NCI-H2227 (cell line): Measurements from ENCODE around the gene MED15.
A peak's percentile ranks its signal among the peaks of the same experiment; 100 is the strongest.

Experiments used
- DNase-seq: peaks from one replicate; lab custom pipeline; 2025; ENCODE audit not compliant: unreplicated experiment; lab: John Stamatoyannopoulos, UW

Gene MED15

DNA sequence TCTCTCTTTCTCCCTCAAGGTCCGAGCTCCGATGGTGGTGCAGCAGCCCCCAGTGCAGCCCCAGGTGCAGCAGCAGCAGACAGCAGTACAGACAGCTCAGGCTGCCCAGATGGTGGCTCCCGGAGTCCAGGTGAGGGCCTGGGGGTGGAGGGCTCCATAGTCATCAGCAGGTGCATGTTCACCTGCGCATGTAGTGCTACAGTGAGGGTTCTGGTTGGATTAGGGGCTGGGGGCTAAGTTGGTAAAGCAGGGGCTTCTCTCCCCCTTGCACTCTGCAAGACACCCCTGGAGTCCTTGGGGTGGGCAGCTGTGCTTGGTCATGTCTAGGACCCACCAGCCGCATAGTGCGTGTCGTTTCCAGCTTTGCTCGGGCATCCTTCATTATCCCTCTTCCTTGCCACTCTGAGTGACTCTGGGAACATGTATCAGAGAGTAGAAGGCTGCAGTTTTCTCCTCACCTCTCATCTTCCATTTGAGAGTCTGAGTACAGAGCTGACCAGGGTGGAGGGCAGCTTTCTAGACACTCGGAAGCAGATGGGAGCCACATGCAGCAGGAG is 61.2 kb downstream of the MED15 start:
- DNase-seq = no peak

DNA sequence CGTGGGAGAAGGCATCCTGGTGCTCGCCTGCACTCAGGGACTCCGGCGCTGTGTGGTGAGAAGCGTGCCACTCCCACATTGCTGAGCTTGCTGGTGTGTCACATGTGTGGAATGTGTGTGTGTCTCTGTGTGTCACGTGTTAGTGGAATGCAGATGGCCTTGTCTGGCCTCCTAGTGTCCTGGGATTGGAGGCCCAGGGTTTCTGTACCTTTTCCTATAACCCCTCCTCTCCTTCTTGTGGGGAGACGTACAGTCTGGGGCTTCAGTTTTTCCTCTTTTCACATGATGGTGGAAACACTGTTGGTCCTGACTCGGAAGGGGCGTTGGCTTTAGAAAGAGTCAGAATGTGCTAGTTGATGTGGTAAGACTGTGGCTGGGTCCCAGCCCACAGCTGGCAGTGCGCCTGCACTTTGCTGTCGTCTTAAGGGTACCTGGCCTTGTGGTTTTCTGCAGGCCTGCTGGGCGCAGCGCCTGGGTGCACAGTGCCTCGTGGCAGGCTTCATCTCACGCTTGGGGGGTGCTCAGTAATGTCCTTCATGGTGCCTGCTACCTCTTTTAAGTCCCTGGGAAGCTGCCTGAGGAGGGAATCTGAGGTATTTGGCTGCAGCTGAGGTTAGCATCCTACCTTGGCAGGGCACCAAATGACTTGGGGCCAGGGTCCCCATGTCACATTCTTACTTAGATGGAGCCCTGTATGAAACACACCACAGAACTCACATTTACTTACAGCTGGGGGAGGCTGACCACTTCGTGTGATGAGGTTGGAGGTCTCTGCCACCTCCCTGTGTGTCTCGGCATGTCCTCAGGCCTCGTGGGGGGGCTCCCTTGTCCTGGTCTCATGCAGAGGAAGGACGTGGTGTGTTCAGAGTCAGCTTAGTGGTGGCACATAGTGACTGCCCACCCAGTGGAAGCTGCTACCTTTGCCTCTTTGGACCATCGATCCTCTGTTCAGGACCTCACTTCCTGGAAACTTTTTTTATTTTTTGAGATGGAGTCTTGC is 61.9 kb downstream of the MED15 start:
- DNase-seq = no peak

DNA sequence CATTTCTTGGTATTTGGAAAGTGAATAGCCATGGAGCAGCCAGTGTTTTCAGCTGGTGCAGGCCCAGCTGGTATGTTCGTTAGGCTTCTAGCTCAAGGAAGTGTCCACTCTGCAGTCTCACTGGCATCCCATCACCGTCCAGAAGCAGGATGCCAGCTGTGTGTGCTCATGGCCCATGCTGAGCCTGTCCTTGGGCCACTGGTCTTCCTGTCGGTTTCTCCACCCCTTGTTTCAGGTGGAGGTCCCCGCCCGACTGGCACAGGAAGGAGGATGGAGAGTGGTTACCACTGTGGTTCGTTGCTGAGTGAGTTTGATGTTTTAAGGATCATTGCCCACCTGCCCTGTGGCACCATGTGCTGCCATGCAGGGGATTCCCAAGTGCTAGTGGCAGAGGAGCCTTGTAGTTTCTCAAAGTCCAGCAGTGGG is 63.7 kb downstream of the MED15 start:
- no peak for DNase-seq

DNA sequence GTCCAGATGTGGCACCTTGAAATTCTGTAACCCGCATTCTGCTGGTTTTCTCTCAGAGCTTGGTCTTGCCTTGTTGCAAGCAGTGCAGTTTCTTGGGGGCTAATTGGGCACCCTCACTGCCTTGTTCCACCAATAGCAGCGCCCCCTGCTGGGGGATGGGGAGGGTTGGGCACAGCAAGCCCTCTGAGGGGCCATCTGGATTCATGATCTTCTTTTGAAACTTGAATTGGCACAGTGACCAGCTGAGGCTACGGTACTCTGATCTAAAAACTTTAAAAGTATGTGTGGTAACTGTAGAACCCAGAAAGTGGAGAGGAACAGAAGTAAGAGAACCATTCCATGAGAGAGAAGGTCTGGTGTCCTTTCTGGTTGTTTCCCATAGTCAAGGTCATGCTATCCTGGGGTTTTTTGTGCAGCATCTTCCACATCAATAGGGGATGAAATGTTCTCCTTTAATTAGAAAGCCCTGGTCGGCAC is 64.2 kb downstream of the MED15 start:
- peak; percentile 55 for DNase-seq

DNA sequence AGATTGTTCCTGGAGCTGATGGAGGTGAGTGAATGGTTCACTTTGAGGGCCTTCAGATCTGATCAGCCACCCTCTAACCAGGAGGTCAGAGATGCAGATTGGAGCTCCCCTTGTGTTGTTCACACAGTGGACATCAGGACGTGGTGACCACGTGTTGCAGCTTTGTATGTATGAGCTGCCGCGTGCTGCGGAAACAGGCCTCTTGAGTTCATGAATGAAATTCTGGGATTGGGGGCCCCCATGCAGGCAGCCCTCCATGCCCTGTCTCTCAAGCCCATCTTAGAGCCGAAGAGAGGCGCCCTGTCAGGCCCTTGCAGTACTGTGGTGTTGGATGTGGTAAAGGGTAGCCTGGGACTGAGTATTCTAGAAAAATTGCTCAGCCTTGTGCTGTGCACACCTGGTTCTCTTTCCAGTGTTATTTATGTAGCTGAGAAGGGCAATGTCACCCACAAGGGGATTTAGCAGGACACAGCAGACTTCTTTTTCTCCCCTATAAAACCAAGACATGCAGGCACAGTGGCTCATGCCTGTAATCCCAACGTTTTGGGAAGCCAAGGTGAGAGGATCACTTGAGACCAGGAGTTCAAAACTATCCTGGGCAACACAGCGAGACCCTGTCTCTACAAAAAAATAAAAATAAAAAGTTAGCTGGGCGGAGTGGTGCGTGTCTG is 64.9 kb downstream of the MED15 start:
- DNase-seq = no peak

DNA sequence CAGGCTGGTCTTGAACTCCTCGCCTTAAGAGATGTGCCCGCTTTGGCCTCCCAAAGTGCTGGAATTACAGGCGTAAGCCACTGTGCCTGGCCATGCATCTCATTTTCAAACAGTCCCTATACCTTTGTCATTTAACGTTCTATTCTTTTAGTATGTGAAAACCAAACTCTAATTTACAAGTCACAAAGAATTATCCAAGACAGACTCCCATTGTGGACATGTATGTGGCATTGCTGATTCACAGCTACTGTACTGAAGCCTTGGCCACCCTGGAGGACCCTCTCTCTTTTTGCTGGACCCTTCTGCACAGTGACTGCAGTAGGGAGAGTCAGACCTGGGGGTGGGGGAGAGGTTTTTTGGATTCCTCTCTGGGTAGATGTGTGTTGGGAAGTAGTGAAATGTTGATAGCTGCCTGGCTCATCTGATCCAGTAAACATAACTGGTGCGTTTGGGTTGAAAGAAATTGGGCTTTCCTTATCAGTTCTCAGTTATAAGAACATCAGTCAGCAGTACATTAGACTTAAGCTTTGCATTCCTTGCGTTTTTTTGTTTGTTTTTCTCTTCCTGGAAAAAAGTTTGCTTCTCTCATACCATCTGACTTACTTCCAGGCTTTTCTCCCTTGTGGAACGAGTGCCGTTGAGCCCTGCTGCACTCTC is 65.9 kb downstream of the MED15 start:
- no peak for DNase-seq

DNA sequence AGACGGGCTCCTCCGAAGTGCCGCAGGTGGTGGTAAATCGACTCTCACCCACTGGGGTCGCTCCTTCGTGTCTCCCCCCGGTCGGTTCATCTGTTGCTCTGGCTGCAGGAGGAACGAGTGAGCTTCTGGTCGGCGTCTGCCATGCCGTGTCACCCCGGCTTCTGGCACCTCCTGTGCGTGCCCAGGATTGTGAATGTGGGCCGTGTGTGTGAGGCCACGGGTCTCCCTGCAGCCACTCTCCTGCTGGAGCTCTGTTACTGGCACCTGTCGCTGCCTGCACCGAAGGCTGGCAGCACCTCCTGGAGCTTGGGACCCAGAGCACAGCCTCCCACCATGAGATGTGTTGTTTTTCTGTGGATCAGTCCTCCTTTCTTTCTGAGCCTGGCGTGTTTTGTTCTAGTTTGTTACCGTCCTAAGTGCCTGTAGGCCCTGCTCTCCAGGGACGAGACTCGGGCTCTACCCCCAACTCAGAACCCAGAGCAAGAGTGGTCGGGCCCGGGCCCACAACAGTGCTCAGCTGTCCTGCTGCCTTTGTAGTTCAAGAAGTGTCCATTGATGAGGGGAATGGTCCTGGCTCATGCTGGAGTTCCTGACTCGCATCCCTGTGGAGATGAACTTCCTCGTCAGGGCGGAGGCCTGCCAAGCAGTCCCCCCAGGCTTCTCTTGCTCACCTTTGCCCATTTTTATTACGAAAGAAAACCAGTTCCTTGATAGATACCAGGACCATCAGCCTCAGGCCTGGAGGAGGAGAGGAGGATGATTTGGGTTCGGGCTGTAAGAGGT is 66.6 kb downstream of the MED15 start:
- no peak for DNase-seq

DNA sequence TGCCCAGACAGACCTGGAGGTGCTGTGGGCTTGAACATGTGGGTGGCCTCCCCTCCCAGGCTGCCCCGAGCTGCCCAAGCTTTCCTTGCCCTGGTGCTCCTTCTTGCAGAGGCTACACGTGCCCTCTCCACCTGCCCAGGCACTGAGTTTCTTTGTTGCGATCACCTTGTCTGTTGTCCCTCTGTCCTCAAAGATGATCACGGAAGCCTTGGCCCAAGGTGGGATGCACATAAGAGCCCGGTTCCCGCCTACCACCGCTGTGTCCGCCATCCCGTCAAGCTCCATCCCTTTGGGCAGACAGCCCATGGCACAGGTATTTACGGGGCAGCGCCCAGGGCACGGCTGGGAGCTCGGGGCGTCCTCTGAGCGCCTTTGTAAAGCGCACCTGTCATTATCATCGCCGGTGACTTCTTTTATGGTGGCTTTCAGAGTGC is 67.5 kb downstream of the MED15 start:
- no peak for DNase-seq

DNA sequence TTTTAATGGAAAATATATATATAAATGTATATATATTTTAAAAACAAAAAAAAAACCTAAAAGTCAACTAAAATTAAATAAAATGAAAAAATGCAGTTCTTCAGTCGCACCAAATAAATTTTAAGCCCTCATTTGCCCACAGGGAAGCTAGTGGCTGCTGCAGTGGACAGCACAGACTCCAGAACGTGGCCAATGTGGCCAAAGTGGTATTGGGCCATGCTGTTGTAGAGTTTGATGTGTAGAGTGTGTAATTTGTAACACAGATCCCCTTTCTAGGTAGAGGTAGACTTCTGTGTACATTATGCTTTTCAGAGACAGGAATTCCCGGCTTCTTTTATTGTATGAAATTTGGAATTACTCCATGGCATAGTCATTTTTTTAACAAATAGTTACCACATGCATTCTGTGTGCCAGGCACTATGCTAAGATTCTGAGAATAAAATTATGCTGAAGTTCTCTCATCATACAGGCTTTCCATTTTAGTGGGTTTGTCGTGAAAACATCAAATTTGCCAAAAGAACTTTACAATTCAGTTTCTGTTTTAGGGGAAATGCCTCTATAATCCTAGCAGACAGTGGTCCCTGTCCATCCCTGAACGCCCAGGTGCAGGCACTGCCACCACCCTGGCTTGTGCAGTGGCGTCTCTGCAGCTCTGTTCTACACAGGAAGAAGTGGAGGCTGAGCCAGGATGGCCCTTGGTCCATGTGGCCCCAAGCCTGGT is 68.5 kb downstream of the MED15 start:
- DNase-seq = no peak

DNA sequence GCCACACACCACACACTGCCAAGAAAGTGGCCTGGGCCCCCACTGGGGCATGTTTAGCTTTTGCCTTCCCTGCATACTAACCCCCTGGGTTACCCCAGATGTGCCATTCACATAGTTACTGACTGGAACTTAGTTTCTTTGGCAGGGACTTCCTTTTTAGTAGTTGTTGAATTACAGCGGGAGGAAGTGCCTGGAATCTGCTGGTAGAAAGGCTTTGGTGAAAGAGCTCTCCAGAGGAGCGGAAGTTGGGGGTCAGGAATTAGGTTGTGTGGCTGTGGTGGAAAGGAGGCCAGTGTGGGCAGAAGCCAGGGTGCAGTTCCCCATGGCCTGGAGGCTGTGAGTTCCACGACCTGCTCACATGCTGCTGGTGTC is 69.0 kb downstream of the MED15 start:
- DNase-seq = no peak

DNA sequence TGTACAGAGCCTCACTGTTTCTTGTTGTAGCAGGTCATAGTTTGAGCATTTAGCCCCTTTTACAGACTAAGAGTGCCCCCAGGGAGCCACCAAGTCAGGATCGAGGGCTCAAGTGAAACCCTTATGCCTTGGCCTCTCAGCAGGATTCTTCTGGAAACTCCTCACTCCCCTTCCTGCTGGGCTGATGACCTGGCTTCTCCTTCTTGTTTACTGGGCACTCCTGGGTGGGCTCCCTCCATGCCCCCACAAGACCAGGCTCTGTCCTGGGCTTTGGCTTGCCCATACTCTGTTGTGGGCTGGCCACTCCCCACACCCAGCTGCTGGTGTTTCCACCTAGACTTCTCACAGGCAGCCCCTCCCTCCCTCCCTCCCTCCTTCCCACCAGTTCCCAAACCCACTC is 69.6 kb downstream of the MED15 start:
- no peak for DNase-seq

DNA sequence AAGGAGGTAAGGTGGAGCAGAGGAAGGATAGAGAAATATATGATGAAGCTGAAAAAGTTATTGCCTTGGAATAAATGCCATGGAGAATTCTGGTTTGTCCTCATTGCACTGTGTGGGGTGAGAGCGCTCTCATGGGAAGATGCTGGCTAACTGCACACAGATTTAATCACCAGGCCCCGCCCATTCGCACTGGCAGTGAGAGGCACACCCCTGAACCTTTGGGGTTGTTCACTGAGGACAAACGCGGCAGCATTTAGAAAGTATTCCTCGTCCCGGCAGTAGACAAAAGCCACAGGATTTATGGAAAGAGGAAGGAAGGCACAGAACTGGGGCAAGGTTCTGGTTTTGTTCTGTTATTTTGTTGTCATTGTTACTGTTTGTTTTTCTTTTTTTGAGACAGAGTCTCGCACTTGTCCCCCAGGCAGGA is 70.2 kb downstream of the MED15 start:
- no peak for DNase-seq

DNA sequence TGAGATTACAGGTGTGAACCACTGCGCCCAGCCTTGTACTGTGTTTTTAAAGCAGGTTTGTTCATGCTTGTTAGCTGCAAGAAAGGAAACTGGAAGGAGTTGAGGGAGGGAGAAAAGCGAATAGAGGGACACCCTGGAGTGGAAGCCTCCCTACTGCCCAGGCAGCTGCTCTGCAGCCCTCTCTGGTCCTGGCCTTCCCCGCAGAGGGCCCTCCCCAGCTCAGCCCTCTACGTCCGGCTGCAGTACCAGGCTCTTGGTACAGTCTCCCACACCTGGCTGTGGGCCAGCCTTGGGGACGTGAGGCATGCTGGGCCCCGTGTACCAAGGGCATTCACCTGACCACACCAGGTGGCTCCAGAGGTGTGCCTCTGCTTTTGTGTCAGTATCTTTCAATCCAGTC is 70.8 kb downstream of the MED15 start:
- no peak for DNase-seq

DNA sequence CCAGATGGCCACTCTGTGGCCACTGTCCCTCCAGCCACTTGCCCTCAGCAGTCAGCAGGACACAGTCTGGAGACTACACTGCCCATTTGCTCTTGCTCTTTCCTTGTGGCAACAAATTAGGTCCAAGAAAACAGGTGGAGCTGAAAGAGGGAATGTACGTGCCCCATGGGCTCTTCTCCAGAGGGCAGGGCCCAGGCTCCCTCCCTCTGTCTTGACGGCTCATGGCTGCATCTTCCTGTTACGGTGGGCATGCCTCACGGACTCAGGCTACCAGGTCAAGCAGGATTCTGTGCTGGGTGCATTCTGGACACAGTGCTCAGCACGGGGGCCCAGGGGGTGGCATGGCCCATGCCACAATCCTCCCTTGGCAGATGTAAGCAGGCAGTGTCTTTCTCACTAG is 71.3 kb downstream of the MED15 start:
- no peak for DNase-seq

DNA sequence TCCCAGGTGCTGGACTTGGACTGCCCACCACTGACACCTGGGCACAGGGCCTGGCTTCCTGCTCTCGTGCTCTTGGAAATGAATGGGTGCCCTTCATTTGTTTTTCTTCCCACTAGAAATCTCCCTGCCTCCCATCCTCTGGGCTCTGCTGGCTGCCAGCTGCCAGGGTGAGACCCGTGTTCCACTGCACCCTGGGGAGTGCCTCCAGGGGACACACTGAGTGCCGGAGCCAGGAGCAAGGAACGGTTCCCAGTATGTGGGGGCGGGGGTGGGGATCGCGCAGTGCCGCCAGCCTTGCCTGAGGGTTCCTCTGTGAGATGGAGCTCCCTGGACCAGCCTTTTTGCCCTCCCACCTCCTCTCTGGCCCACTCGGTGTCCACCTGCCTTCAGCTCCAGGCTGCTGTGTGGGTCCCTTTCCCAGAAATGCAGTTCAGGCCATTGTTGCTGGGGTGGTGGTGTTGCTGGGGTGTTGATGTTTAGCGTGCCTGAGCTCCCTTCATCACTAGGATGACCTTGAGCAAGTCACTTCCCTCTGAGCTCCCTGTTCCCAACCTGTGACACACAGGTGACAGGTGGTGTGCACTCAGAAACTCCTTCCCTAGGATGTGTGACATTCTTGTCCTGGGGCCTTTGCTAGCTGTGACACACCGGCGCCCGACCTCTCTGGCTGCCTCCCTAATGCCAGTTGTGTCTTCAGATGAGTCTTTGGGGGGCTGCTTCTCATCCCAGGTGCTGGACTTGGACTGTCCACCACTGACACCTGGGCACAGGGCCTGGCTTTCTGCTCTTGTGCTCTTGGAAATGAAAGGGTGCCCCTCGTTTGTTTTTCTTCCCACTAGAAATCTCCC is 72.1 kb downstream of the MED15 start:
- no peak for DNase-seq

DNA sequence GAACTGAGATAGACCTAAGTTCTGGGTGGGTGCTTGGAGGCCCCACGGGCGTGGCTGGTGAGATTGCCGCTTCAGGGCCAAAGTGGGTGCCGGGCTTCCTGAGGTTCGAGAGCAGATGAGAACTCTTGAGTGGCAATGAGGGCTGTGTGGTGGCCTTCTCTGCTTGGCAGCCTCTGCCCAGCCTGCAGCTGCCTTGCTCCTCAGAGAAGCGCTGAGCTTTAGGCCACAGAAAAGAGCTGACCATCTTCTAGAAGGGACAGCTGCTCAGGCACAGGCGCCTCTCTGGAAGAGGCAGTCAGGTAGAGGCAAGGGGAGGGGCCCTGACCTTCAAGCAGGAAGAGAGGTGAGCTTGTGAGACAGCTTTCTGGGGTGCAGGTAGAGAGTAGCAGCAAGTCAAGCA is 72.8 kb downstream of the MED15 start:
- no peak for DNase-seq

DNA sequence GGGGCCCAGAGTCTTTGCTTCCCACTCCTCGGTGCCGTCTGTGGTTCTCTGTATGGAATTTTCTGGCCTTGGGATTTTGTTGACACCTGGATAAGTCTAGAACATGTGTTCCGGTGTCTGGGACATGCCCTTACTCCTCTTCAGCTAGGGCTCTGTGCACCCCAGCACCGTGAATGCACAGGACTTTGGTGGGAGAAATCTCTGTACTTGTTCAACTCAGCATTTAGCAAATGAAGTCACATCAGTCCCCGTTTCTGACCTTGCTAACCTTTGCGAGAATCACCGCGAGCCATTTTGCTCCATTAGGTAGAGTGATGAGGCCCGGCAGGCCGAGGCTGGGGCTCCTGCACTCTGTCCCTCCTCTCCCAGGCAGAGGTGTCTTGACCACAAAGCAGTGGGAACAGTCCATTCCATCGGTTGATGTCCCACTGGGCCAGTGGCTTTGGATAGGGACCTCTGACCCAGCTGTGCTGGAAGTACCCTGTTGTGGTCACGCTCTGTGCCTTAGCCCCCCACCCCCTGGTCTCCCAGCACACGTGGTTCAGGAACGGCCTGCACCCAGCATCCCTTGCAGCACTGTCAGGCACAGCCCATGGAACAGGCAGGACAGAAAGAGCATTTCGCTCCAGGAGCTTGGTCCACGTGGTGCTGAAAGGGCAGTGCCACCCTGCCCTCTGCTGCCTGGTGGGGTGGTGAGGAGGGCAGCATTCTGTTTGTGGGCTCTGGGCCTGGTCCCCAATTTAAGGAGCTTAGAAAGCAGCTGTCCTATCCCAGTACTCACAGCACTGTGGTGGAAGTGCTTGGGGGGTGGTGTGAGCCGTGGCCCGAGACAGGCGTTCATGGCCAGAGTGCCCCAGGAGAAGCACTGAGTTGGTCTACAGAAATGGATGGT is 73.4 kb downstream of the MED15 start:
- DNase-seq = no peak
